GM12801 (cell line): ENCODE results near the gene TRAPPC10.

Experiments
- CTCF ChIP-seq: IDR thresholded peaks from one replicate; pipeline ENCODE4 v1.5.1; 2011; ENCODE audit warnings: control low read depth; ENCODE audit not compliant: insufficient read length; ENCODE audit errors: extremely low read depth

Gene TRAPPC10

GRCh38 chr21:44027607-44028286 lies 15.6 kb downstream of the TRAPPC10 start:
- TF ChIP-seq CTCF = no peak

- TF ChIP-seq CTCF = no peak
These were observed 16.2 kb downstream of the TRAPPC10 start for GRCh38 chr21:44028287-44028659.

- no peak for TF ChIP-seq CTCF
These were observed 17.5 kb downstream of the TRAPPC10 start for GRCh38 chr21:44029460-44030087.

- TF ChIP-seq CTCF = no peak
These were observed 23.1 kb downstream of the TRAPPC10 start for GRCh38 chr21:44035244-44035643.

- no peak for TF ChIP-seq CTCF
These were observed 26.0 kb downstream of the TRAPPC10 start for GRCh38 chr21:44038063-44038462.

GRCh38 chr21:44039828-44040227 lies 27.7 kb downstream of the TRAPPC10 start:
- TF ChIP-seq CTCF = no peak

DNA sequence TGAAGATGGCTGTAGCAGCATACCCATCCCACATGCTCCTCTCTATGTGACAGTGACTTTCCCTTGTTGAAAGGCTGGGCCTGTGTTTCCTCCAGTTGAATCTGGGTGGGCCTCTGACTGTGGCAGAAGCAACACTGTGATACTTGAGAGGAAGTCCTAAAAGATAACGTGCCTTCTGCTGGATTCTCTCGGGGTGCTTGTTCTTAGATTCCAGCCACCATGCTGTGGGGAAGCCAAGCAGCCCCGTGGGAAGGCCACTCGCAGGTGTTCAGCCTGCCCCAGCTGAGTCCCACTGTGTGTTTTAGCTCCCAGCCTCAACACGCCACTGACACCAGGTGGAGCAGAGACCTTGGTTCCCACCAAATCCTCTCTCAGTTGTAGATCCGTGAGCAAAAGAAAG lies 31.5 kb downstream of the TRAPPC10 start:
- no peak for TF ChIP-seq CTCF
